ENCODE measurements around the gene EMC6. TPM values are rescaled to one million over a fixed set of nuclear protein-coding genes. Genes with fewer than 3 reads are reported as not detected.

The EMC6 gene
- polyA plus RNA-seq, 1 of the 3 experiments (the other 2 are of a cell fraction), result 56.6 TPM

DNA sequence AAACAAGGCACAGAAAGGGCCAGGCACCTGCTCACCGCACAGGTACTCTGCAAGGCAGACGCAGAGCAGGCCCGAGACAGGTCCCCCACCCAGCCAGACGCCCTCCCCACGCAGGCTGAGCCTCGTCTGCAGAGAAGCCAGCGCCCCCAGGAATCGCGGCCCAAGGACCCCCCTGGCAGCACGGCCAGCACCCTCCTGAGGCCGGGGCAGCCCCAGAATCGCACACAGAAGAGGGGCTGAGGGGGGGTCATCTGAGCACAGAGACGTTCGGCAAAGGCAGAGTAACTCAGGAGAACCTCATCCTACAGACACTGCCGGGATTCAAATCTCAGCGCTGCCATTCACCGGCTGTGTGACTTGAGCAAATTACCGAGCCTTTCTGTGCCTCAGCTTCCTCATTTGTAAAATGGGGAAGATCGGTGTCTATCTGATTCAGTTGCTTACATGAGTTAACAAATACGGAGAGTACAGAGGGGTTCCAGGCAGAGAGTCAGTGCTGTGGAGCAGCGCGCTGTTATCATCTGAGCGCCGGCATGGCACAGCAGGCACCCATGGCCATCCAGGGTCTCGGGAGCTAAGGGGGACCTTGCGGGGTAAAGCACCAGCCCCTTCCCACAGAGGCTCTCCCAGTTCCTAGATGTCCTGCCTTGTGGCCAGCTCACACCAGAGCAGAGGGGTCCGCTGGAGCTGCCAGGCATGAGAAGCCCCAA lies 10.4 kb downstream of the EMC6 start:
- no peaks in the 10 kb centered on the region for H3F3A ChIP-seq (replicated peaks; ENCODE audit: insufficient read depth)
- no peak overlapping the region for H3K4me3 ChIP-seq (ENCODE audit: low read depth in 2 of 2, low read length in 1 of 2)
- no peak overlapping the region for H3K27ac ChIP-seq (ENCODE audit: low read depth in 2 of 2, low read length in 1 of 2)
- 88% methylated on average over 20 of the region's 27 CpGs for WGBS (ENCODE audit: low lambda C conversion rate)
- H3K4me2 ChIP-seq, result no peak overlapping the region
- TF ChIP-seq TEAD4 (IDR thresholded peaks at IDR 0.05; ENCODE audit: borderline replicate concordance, insufficient read depth) (no peak), RFX5 (IDR thresholded peaks at IDR 0.05; ENCODE audit: low read length) (no peak), SMC3 (IDR thresholded peaks at IDR 0.05; ENCODE audit: low read depth, low read length) (no peak), RCOR1 (IDR thresholded peaks at IDR 0.05; ENCODE audit: low read length) (no peak)
- TF ChIP-seq, protein P1, sequence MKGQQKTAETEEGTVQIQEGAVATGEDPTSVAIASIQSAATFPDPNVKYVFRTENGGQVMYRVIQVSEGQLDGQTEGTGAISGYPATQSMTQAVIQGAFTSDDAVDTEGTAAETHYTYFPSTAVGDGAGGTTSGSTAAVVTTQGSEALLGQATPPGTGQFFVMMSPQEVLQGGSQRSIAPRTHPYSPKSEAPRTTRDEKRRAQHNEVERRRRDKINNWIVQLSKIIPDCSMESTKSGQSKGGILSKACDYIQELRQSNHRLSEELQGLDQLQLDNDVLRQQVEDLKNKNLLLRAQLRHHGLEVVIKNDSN (IDR thresholded peaks at IDR 0.05; ENCODE audit: borderline replicate concordance, low read depth), result no peak
- TF ChIP-seq, protein P2, sequence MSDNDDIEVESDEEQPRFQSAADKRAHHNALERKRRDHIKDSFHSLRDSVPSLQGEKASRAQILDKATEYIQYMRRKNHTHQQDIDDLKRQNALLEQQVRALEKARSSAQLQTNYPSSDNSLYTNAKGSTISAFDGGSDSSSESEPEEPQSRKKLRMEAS (IDR thresholded peaks at IDR 0.05; ENCODE audit: low read depth), result no peak
- no peaks in the 10 kb centered on the region for H3K79me2 ChIP-seq (ENCODE audit: insufficient read depth)
- CTCF ChIA-PET, result interaction anchor here (1.0 kb wide), 1 partner anchor 44 kb away, joined by 3 read pairs; no protein-coding TSS in a partner anchor
- no peaks in the 10 kb centered on the region for H3K9me3 ChIP-seq
- H3K27me3 ChIP-seq (ENCODE audit: insufficient read depth), result no peaks in the 10 kb centered on the region
- H4K20me1 ChIP-seq (ENCODE audit: insufficient read depth), result no peaks in the 10 kb centered on the region
- H3K9me2 ChIP-seq, result no peaks in the 10 kb centered on the region
- H3K9ac ChIP-seq, result no peak overlapping the region
- DNase-seq, result no peak
- no peaks in the 10 kb centered on the region for H3K36me3 ChIP-seq (replicated peaks in 1 of 2; ENCODE audit: control insufficient read depth in 1 of 2, insufficient read depth in 2 of 2, low read length in 1 of 2)
- H2AFZ ChIP-seq (ENCODE audit: low read depth), result no peak overlapping the region
- H3K4me1 ChIP-seq (ENCODE audit: control insufficient read depth in 1 of 2, insufficient read depth in 2 of 2, low read depth in 1 of 2, low read length in 1 of 2), result no peaks in the 10 kb centered on the region
- POLR2A ChIA-PET, result no interaction called here

DNA sequence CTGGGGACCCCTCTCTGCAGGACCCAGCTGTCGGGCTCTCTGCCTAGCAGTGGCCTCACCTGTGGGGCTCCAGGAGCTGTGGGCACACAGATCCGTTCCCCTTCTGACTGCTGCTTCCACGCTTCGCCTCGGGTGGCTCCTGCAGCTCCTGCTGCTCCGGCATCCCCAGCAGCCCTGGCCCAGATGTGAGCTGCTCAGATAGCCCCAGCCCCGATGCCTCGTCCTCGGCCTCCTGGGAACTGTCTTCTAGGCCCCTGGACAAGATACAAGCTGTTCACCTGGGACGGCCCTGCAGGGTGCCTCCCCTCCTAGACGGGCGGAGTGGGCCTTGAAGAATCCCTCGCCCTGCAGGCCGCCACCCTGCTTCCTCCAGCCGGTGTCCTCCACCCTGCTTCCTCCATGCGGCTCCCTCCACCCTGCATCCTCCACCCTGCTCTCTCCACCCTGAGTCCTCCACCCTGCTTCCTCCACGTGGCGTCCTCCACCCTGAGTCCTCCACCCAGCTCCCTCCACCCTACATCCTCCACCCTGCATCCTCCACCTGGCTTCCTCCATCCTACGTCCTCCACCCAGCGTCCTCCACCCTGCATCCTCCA lies 11.0 kb downstream of the EMC6 start:
- ChIA-PET CTCF (no interaction called here), POLR2A (interaction anchor here (0.6 kb wide), 1 partner anchor 480 kb away, joined by 4 read pairs; no protein-coding TSS in a partner anchor)
- Histone ChIP-seq H3K4me2 (no peak overlapping the region), H4K20me1 (ENCODE audit: insufficient read depth) (no peaks in the 10 kb centered on the region), H3K79me2 (ENCODE audit: insufficient read depth) (no peaks in the 10 kb centered on the region), H3K4me1 (ENCODE audit: control insufficient read depth in 1 of 2, insufficient read depth in 2 of 2, low read depth in 1 of 2, low read length in 1 of 2) (no peaks in the 10 kb centered on the region), H3F3A (replicated peaks; ENCODE audit: insufficient read depth) (no peaks in the 10 kb centered on the region), H3K27ac (ENCODE audit: low read depth in 2 of 2, low read length in 1 of 2) (no peak overlapping the region), H3K9me3 (no peaks in the 10 kb centered on the region), H2AFZ (ENCODE audit: low read depth) (no peak overlapping the region), H3K9me2 (no peaks in the 10 kb centered on the region), H3K9ac (no peak overlapping the region), H3K27me3 (ENCODE audit: insufficient read depth) (no peaks in the 10 kb centered on the region), H3K36me3 (replicated peaks in 1 of 2; ENCODE audit: control insufficient read depth in 1 of 2, insufficient read depth in 2 of 2, low read length in 1 of 2) (no peaks in the 10 kb centered on the region), H3K4me3 (ENCODE audit: low read depth in 2 of 2, low read length in 1 of 2) (no peak overlapping the region)
- TF ChIP-seq TAF1 (IDR thresholded peaks at IDR 0.05; ENCODE audit: borderline replicate concordance, low read depth, low read length), result no peak
- TF ChIP-seq FOXJ3 (CRISPR knock-in tag; IDR thresholded peaks at IDR 0.05), result no peak
- TF ChIP-seq, protein P3, sequence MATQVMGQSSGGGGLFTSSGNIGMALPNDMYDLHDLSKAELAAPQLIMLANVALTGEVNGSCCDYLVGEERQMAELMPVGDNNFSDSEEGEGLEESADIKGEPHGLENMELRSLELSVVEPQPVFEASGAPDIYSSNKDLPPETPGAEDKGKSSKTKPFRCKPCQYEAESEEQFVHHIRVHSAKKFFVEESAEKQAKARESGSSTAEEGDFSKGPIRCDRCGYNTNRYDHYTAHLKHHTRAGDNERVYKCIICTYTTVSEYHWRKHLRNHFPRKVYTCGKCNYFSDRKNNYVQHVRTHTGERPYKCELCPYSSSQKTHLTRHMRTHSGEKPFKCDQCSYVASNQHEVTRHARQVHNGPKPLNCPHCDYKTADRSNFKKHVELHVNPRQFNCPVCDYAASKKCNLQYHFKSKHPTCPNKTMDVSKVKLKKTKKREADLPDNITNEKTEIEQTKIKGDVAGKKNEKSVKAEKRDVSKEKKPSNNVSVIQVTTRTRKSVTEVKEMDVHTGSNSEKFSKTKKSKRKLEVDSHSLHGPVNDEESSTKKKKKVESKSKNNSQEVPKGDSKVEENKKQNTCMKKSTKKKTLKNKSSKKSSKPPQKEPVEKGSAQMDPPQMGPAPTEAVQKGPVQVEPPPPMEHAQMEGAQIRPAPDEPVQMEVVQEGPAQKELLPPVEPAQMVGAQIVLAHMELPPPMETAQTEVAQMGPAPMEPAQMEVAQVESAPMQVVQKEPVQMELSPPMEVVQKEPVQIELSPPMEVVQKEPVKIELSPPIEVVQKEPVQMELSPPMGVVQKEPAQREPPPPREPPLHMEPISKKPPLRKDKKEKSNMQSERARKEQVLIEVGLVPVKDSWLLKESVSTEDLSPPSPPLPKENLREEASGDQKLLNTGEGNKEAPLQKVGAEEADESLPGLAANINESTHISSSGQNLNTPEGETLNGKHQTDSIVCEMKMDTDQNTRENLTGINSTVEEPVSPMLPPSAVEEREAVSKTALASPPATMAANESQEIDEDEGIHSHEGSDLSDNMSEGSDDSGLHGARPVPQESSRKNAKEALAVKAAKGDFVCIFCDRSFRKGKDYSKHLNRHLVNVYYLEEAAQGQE (IDR thresholded peaks at IDR 0.05; ENCODE audit: low read depth, low read length), result no peak
- TF ChIP-seq RAD21 (IDR thresholded peaks at IDR 0.05; ENCODE audit: low read length), result no peak
- TF ChIP-seq, protein P4, sequence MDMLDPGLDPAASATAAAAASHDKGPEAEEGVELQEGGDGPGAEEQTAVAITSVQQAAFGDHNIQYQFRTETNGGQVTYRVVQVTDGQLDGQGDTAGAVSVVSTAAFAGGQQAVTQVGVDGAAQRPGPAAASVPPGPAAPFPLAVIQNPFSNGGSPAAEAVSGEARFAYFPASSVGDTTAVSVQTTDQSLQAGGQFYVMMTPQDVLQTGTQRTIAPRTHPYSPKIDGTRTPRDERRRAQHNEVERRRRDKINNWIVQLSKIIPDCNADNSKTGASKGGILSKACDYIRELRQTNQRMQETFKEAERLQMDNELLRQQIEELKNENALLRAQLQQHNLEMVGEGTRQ (IDR thresholded peaks at IDR 0.05; ENCODE audit: borderline replicate concordance, low read depth, low read length), result no peak
- no peak for TF ChIP-seq NRF1 (IDR thresholded peaks at IDR 0.05; ENCODE audit: low read depth, low read length)
- TF ChIP-seq, protein P1 (IDR thresholded peaks at IDR 0.05; ENCODE audit: borderline replicate concordance, low read depth), result no peak
- no peak for TF ChIP-seq RCOR1 (IDR thresholded peaks at IDR 0.05; ENCODE audit: low read length)
- no peak for TF ChIP-seq TCF12 (IDR thresholded peaks at IDR 0.05)
- no peak for DNase-seq
- WGBS (ENCODE audit: low lambda C conversion rate), result 79% methylated on average over 13 of the region's 20 CpGs

Data from SK-N-SH (cell line).